Measurements from ENCODE around the gene SLC9A8.
A peak's percentile ranks its signal among the peaks of the same experiment; 100 is the strongest.

SLC9A8 gene

GRCh38 chr20:49818816-49819215 is 6.2 kb downstream of the SLC9A8 start:
- DNase-seq = no peak

GRCh38 chr20:49819702-49820101 is 7.1 kb downstream of the SLC9A8 start:
- no peak for DNase-seq

GRCh38 chr20:49821381-49821780 is 8.8 kb downstream of the SLC9A8 start:
- DNase-seq = no peak

- DNase-seq = no peak
These were observed 9.3 kb downstream of the SLC9A8 start for GRCh38 chr20:49821870-49822331.

GRCh38 chr20:49823152-49823847 is 10.7 kb downstream of the SLC9A8 start:
- DNase-seq = peak in 1 of 2 donors; percentile 79

- DNase-seq = no peak
These were observed 11.6 kb downstream of the SLC9A8 start for GRCh38 chr20:49824206-49824605.

- DNase-seq = no peak
These were observed 12.9 kb downstream of the SLC9A8 start for GRCh38 chr20:49825521-49826033.

- no peak for DNase-seq
These were observed 18.6 kb downstream of the SLC9A8 start for GRCh38 chr20:49831022-49831769.

GRCh38 chr20:49831770-49832631 is 19.4 kb downstream of the SLC9A8 start:
- DNase-seq = no peak

GRCh38 chr20:49832632-49833327 is 20.2 kb downstream of the SLC9A8 start:
- no peak for DNase-seq

GRCh38 chr20:49833483-49833882 is 20.9 kb downstream of the SLC9A8 start:
- no peak for DNase-seq

GRCh38 chr20:49835031-49835430 is 22.4 kb downstream of the SLC9A8 start:
- no peak for DNase-seq

- no peak for DNase-seq
These were observed 25.9 kb downstream of the SLC9A8 start for GRCh38 chr20:49838546-49838945.

GRCh38 chr20:49843139-49843538 is 30.5 kb downstream of the SLC9A8 start:
- DNase-seq = no peak

- DNase-seq = no peak
These were observed 31.2 kb downstream of the SLC9A8 start for GRCh38 chr20:49843770-49844380.

GRCh38 chr20:49845060-49845459 is 32.4 kb downstream of the SLC9A8 start:
- DNase-seq = no peak

- DNase-seq = peak; percentile 53 to 74
These were observed 33.7 kb downstream of the SLC9A8 start for GRCh38 chr20:49846206-49846807.

GRCh38 chr20:49850463-49851230 is 38.0 kb downstream of the SLC9A8 start:
- DNase-seq = no peak

- DNase-seq = no peak
These were observed 38.6 kb downstream of the SLC9A8 start for GRCh38 chr20:49851231-49851705.

- no peak for DNase-seq
These were observed 39.4 kb downstream of the SLC9A8 start for GRCh38 chr20:49851991-49852390.

Measured in CD4-positive, alpha-beta T cell treated with Interleukin-4 for 1 hour (primary cell).